ENCODE results near the gene RTP2.

The RTP2 gene

GRCh38 chr3:187698499-187699399 is 3.6 kb downstream of the RTP2 start:
- Histone ChIP-seq H3K4me3 (IDR thresholded peaks at IDR 0.05; ENCODE audit: insufficient read depth, low read depth, low read length) (no peak overlapping the region), H3K27ac (no peak overlapping the region), H3K79me2 (ENCODE audit: insufficient read depth, low read depth) (no peaks in the 10 kb centered on the region), H2AFZ (ENCODE audit: low read depth) (no peak overlapping the region), H3K27me3 (ENCODE audit: insufficient read depth, low read depth) (no peaks in the 10 kb centered on the region), H3K9ac (no peak overlapping the region), H3K4me1 (ENCODE audit: low read depth, poor library complexity, severe bottlenecking) (no peaks in the 10 kb centered on the region), H3K36me3 (ENCODE audit: insufficient read depth) (no peaks in the 10 kb centered on the region), H3K4me2 (no peak overlapping the region), H4K20me1 (ENCODE audit: insufficient read depth) (no peaks in the 10 kb centered on the region)
- TF ChIP-seq CTCF (conservative IDR thresholded peaks at IDR 0.05; ENCODE audit: low read depth, low read length), result no peak

- H3K27ac ChIP-seq, result no peak overlapping the region
- H3K9ac ChIP-seq, result no peak overlapping the region
- H3K4me1 ChIP-seq (ENCODE audit: low read depth, poor library complexity, severe bottlenecking), result no peaks in the 10 kb centered on the region
- TF ChIP-seq CTCF (conservative IDR thresholded peaks at IDR 0.05; ENCODE audit: low read depth, low read length), result no peak
- no peaks in the 10 kb centered on the region for H4K20me1 ChIP-seq (ENCODE audit: insufficient read depth)
- H3K4me3 ChIP-seq (IDR thresholded peaks at IDR 0.05; ENCODE audit: insufficient read depth, low read depth, low read length), result no peak overlapping the region
- no peaks in the 10 kb centered on the region for H3K36me3 ChIP-seq (ENCODE audit: insufficient read depth)
- H3K79me2 ChIP-seq (ENCODE audit: insufficient read depth, low read depth), result no peaks in the 10 kb centered on the region
- no peaks in the 10 kb centered on the region for H3K27me3 ChIP-seq (ENCODE audit: insufficient read depth, low read depth)
- H2AFZ ChIP-seq (ENCODE audit: low read depth), result no peak overlapping the region
- no peak overlapping the region for H3K4me2 ChIP-seq
Observed at GRCh38 chr3:187696021-187696420, 6.3 kb downstream of the RTP2 start.

GRCh38 chr3:187695449-187695848 is 6.9 kb downstream of the RTP2 start:
- Histone ChIP-seq H3K9ac (no peak overlapping the region), H3K36me3 (ENCODE audit: insufficient read depth) (no peaks in the 10 kb centered on the region), H4K20me1 (ENCODE audit: insufficient read depth) (no peaks in the 10 kb centered on the region), H3K4me1 (ENCODE audit: low read depth, poor library complexity, severe bottlenecking) (no peaks in the 10 kb centered on the region), H3K27ac (no peak overlapping the region), H3K27me3 (ENCODE audit: insufficient read depth, low read depth) (no peaks in the 10 kb centered on the region), H3K4me2 (no peak overlapping the region), H3K79me2 (ENCODE audit: insufficient read depth, low read depth) (no peaks in the 10 kb centered on the region), H3K4me3 (IDR thresholded peaks at IDR 0.05; ENCODE audit: insufficient read depth, low read depth, low read length) (no peak overlapping the region), H2AFZ (ENCODE audit: low read depth) (no peak overlapping the region)
- no peak for TF ChIP-seq CTCF (conservative IDR thresholded peaks at IDR 0.05; ENCODE audit: low read depth, low read length)

GRCh38 chr3:187694801-187695200 is 7.6 kb downstream of the RTP2 start:
- Histone ChIP-seq H3K36me3 (ENCODE audit: insufficient read depth) (no peaks in the 10 kb centered on the region), H3K4me2 (no peak overlapping the region), H3K27me3 (ENCODE audit: insufficient read depth, low read depth) (no peaks in the 10 kb centered on the region), H3K9ac (no peak overlapping the region), H2AFZ (ENCODE audit: low read depth) (no peak overlapping the region), H3K4me3 (IDR thresholded peaks at IDR 0.05; ENCODE audit: insufficient read depth, low read depth, low read length) (no peak overlapping the region), H3K4me1 (ENCODE audit: low read depth, poor library complexity, severe bottlenecking) (no peaks in the 10 kb centered on the region), H4K20me1 (ENCODE audit: insufficient read depth) (no peaks in the 10 kb centered on the region), H3K27ac (no peak overlapping the region), H3K79me2 (ENCODE audit: insufficient read depth, low read depth) (no peaks in the 10 kb centered on the region)
- no peak for TF ChIP-seq CTCF (conservative IDR thresholded peaks at IDR 0.05; ENCODE audit: low read depth, low read length)
